Measurements from ENCODE around the gene IL20. TPM values are rescaled to one million over a fixed set of nuclear protein-coding genes. Genes with fewer than 3 reads are reported as not detected.

IL20 gene
- total RNA-seq, 1 donor from 2014 or later, result not detected

Other genes starting within 250 kb of the IL20 start
- gene DYRK3, start 230.1 kb upstream of the IL20 start, total RNA-seq, result 16.1 TPM
- 103 TPM for gene MAPKAPK2, start 180.7 kb upstream of the IL20 start, total RNA-seq
- not detected for gene IL19, start 94.8 kb upstream of the IL20 start, total RNA-seq
- gene IL10, start 93.1 kb upstream of the IL20 start, total RNA-seq, result 23.0 TPM
- not detected for gene IL24, start 31.8 kb downstream of the IL20 start, total RNA-seq
- 5.8 TPM for gene FCMR, start 56.3 kb downstream of the IL20 start, total RNA-seq
- 6.9 TPM for gene PIGR, start 80.8 kb downstream of the IL20 start, total RNA-seq
- gene FCAMR, start 104.8 kb downstream of the IL20 start, total RNA-seq, result not detected
- 0.10 TPM for gene C1orf116, start 167.1 kb downstream of the IL20 start, total RNA-seq
- 5.4 TPM for gene YOD1, start 185.6 kb downstream of the IL20 start, total RNA-seq
- 11.1 TPM for gene PFKFB2, start 187.7 kb downstream of the IL20 start, total RNA-seq
- gene C4BPB, start 223.2 kb downstream of the IL20 start, total RNA-seq, result 2.6 TPM
- not detected for gene C4BPA, start 238.6 kb downstream of the IL20 start, total RNA-seq